ENCODE results near the gene TNFAIP3.

TNFAIP3 gene

GRCh38 chr6:137866914-137867684, at the start of gene TNFAIP3:
TNFAIP3 (plus strand) TSS chr6:137867259; CDS start chr6:137871228, 3,969 bp downstream.
- DNase-seq (ENCODE audit: extremely low read depth, low read depth) = peak; percentile 85
- TF ChIP-seq, protein P1, sequence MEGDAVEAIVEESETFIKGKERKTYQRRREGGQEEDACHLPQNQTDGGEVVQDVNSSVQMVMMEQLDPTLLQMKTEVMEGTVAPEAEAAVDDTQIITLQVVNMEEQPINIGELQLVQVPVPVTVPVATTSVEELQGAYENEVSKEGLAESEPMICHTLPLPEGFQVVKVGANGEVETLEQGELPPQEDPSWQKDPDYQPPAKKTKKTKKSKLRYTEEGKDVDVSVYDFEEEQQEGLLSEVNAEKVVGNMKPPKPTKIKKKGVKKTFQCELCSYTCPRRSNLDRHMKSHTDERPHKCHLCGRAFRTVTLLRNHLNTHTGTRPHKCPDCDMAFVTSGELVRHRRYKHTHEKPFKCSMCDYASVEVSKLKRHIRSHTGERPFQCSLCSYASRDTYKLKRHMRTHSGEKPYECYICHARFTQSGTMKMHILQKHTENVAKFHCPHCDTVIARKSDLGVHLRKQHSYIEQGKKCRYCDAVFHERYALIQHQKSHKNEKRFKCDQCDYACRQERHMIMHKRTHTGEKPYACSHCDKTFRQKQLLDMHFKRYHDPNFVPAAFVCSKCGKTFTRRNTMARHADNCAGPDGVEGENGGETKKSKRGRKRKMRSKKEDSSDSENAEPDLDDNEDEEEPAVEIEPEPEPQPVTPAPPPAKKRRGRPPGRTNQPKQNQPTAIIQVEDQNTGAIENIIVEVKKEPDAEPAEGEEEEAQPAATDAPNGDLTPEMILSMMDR (IDR thresholded peaks at IDR 0.05; ENCODE audit: low read depth, low read length) = peak; percentile 59

DNA sequence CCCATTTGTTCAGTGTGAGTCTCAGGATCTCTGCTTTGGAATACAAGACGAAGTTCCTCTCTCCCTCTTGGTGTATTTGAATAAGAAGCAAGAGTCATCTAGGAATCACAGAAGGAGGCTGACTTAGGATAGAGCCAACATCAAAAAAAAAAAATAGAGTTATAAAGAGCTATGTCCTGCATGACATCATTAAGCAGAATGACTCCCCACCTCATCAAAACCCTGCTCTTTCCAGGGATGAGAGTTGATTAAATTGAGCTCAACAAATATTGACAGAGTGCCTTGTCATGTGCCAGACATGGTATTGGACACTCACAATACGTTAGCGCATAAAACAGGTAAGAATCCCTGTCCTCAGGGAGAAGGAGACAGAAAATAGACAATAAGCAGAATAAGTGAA, 48.6 kb upstream of the TNFAIP3 start:
- no peak for DNase-seq (ENCODE audit: extremely low read depth, low read depth)
- TF ChIP-seq, protein P1 (IDR thresholded peaks at IDR 0.05; ENCODE audit: low read depth, low read length) = no peak

GRCh38 chr6:137819740-137820139, 47.3 kb upstream of the TNFAIP3 start:
- DNase-seq (ENCODE audit: extremely low read depth, low read depth) = no peak
- TF ChIP-seq, protein P1 (IDR thresholded peaks at IDR 0.05; ENCODE audit: low read depth, low read length) = no peak

DNA sequence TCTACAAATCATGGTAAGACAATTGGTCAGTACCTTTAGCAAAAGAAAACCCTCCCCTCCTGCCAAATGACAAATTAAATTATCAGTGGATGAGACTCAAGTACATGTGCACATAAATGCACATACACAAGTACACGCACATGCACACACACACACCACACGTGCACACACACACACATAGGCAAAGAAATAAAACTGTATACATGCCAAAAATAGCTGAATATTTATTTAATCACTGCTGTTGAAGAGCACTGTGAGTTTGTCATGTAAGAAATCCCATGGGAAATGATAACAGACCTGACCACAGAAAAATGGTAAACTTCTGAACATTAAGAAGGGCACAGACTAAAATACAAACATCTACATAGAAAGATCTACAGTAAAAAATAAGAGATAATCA, 46.6 kb upstream of the TNFAIP3 start:
- TF ChIP-seq, protein P1 (IDR thresholded peaks at IDR 0.05; ENCODE audit: low read depth, low read length) = no peak
- no peak for DNase-seq (ENCODE audit: extremely low read depth, low read depth)

GRCh38 chr6:137820952-137821351, 46.1 kb upstream of the TNFAIP3 start:
- TF ChIP-seq, protein P1 (IDR thresholded peaks at IDR 0.05; ENCODE audit: low read depth, low read length) = no peak
- DNase-seq (ENCODE audit: extremely low read depth, low read depth) = no peak

- no peak for DNase-seq (ENCODE audit: extremely low read depth, low read depth)
- TF ChIP-seq, protein P1 (IDR thresholded peaks at IDR 0.05; ENCODE audit: low read depth, low read length) = no peak
Observed at GRCh38 chr6:137821491-137821890, 45.6 kb upstream of the TNFAIP3 start.

DNA sequence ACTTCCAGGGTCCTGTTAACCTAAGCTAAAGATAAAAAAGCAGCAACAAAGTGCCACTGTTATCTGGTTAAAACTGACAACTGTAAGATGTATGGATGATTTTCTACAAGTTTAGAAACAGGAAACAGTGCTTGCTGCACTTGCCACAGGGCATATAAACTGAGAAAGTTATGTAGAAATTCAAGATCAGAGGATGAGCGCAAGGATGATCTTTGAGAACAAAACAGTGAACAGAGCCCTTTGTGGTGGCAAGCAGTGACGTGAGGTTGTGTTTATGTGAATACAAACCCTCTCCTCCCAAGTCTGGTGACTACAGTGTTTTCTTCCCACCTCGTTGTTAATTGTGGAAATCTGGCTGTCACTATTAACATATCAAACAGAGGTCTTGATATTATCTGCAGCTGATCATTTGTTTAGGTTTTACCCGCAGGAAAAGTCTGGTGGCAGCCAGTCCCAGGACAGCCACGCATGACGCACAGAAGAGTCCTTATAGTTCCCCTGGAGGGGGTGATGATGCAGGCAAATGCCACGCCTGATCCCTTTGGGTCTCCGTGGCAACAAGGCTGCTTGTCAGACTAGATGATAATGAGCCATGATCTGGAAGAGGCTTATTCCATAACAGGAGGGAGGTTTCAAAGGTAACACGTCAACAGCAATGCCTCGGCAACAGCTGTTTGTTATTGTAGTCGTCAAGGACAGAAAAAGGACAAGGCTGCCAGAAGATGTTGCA, 43.1 kb upstream of the TNFAIP3 start:
- DNase-seq (ENCODE audit: extremely low read depth, low read depth) = peak; percentile 59
- TF ChIP-seq, protein P1 (IDR thresholded peaks at IDR 0.05; ENCODE audit: low read depth, low read length) = no peak
